ENCODE data around the gene MYOM3. TPM values are rescaled to one million over a fixed set of nuclear protein-coding genes. Genes with fewer than 3 reads are reported as not detected.

Gene MYOM3
- total RNA-seq, 2 experiments from 2014 or later = not detected

DNA sequence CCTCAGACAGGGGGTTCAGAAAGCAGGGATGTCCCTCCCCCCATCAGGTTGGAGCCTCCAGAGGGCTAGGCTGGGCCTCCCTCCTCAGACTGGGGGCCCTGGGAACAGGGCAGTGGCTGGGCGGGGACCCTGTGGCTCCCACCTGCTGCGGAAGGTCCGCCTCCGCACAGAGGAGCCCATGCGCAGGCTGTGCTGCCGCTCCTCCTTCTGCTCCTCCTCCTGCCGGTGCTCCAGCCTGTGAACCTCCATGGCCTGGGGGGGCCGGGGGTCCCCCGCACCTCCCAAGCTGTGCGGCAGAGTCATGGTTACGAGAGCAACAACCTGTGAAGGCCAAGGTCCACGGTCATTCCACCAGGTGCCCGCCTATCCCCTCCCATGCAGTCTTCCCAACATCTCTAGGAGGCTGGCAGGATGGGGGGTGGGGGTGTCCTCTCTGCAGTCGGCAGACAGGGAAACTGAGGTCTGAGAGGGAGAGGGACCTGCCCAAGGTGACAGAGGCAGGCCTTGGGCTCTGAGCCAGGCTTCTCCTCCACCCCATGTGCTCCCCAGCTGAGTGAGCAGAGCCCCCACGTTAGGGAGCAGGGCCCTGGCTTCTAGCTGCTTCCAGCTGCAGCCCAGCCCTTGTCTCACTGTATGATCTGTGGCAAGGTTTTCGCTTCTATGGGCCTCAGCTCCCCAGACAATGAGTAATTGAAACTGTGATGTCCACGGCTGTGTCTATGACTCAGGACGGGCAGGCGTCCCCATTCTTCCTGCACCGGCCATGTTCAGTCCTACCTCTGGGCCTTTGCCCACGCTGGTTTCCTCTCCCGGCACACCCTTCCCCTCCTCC lies 3.4 kb downstream of the MYOM3 start:
- Mint-ChIP-seq H3K27ac (no peak overlapping the region), H3K4me1 (ENCODE audit: low read depth) (peaks cover 2% of the 10 kb centered on the region), H3K36me3 (no peaks in the 10 kb centered on the region), H3K27me3 (peaks cover 9% of the 10 kb centered on the region), H3K4me3 (no peak overlapping the region), H3K9me3 (no peaks in the 10 kb centered on the region)
- ChIA-PET CTCF (interaction anchor here (0.7 kb wide), 1 partner anchor 82 kb away, joined by 3 read pairs; no protein-coding TSS in a partner anchor), POLR2A (no interaction called here)
- DNase-seq = peak; percentile 41
- intact Hi-C loops (cut with micrococcal nuclease) = no loop called here

DNA sequence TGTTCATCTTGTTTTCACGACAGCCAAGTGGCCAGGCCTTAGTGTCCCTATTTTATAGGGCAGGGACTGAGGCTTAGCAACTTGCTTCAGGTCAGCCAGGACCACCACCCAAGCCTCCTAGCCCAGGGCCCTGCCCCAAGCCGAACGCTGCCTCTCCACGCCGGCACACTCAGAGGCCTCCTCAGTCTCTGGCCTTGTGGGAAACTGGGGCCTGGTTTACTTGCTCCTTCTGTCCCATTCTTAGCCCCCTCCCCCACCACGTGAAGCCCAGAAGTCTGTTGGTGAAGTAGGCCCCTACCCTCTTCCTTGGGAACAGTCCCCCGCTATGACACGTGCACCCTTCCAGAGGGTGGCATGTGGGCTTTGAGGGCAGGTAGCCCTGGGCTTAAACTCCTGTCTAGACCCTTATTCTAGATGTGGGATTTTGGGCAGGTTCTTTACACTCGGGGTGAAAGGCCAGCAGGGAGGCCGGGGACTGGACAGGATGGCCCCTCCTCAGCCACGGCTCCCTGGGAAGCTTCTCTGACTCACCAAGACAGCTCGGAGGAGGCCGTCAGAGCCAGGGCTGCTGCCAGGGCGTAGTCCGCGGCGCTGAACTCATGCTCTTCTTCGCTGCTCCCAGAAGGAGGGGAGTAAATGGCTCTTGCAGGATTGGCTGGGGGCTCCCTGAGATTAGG lies 4.3 kb downstream of the MYOM3 start:
- CTCF ChIA-PET = no interaction called here
- POLR2A ChIA-PET = no interaction called here
- H3K9me3 Mint-ChIP-seq = no peaks in the 10 kb centered on the region
- no peak for DNase-seq
- H3K36me3 Mint-ChIP-seq = no peaks in the 10 kb centered on the region
- no peak overlapping the region for H3K27ac Mint-ChIP-seq
- H3K4me3 Mint-ChIP-seq = no peak overlapping the region
- peaks cover 2% of the 10 kb centered on the region for H3K4me1 Mint-ChIP-seq (ENCODE audit: low read depth)
- intact Hi-C loops (cut with micrococcal nuclease) = no loop called here
- peaks cover 6% of the 10 kb centered on the region for H3K27me3 Mint-ChIP-seq

DNA sequence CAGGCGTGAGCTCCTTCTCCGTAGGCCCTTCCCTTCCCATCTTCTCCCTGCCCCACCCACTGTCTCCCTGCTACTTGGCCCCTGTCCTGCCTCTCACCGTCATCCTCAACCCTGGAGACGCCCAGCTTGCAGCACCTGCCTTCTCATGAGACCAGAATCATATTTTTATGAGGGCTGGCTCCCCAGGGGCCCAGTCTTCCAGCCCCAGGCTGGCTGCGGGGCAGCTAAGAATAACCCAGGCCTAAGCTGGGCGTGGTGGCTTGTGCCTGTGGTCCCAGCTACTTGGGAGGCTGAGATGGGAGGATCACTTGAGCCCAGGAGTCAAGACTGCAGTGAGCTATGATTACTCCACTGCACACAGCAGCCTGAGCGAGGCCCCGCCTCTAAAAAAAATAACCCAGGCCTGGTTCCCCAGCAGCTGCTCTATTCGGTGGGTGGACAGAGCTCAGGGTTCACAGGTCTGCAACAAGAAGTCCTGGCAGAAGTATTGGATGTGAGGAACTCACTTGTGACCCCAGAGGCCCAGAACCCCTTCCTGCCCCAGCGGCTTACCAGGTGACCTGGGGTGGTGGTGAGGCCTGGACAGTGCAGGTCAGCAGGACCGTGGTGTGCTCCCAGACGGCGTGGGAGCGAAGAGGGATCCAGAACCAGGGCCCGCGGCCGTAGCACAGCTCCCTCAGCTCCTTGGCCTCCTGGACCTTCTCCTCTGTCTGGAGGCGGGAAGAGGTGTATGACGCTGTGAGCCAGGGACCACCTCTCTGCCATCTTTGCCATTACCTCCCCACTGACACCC lies 6.4 kb downstream of the MYOM3 start:
- H3K27me3 Mint-ChIP-seq = no peaks in the 10 kb centered on the region
- intact Hi-C loops (cut with micrococcal nuclease) = no loop called here
- POLR2A ChIA-PET = no interaction called here
- H3K27ac Mint-ChIP-seq = no peak overlapping the region
- CTCF ChIA-PET = interaction anchor here (1.0 to 2.4 kb wide), 2 partner anchors 34 to 45 kb away, joined by 4 to 5 read pairs; no protein-coding TSS in a partner anchor
- no peak overlapping the region for H3K4me3 Mint-ChIP-seq
- DNase-seq = no peak
- H3K9me3 Mint-ChIP-seq = no peaks in the 10 kb centered on the region
- peaks cover 2% of the 10 kb centered on the region for H3K4me1 Mint-ChIP-seq (ENCODE audit: low read depth)
- no peaks in the 10 kb centered on the region for H3K36me3 Mint-ChIP-seq

DNA sequence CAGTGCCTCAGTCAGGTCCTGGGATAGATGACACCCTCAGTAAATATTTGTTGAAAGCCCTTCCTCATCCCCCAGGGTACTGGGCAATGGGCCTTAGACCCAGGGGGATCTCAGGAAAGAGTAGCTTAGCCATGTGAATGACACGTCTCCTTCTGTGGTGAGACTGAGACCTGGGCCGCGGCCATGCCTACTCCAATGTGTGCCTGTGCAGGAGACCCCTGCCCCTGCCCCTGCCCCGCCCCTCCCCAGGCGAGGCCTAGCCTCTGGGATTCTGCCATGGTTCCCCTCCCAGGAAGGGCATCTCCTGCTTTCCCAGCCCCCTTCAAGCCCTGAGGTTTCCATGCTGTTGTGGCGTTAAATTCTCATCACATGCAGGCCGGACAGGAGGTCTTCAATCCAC lies 7.1 kb downstream of the MYOM3 start:
- POLR2A ChIA-PET = no interaction called here

DNA sequence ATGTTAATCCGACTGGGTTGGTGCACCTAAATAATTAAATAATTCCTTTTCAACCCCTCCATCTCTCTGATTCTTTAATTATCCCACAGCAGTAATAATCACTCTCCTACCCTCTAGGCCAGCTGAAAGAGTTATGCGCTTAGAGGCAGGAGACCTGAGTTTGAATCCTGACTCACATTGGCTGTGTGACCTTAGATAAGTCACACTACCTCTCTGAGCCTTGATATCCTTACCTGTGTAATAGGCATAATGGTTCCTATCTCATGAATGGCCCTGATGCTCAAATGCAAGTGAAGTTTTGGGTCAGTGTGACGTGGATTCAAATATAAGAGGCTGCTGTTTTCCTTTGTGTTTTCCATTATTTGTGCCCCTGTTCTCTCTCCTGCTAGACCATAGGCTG lies 8.1 kb downstream of the MYOM3 start:
- CTCF ChIA-PET = no interaction called here

More for the DNA sequence above, 7.1 kb downstream of the MYOM3 start:
- H3K36me3 Mint-ChIP-seq = no peaks in the 10 kb centered on the region
- no peak for DNase-seq
- peaks cover 2% of the 10 kb centered on the region for H3K4me1 Mint-ChIP-seq (ENCODE audit: low read depth)
- H3K9me3 Mint-ChIP-seq = no peaks in the 10 kb centered on the region
- intact Hi-C loops (cut with micrococcal nuclease) = no loop called here
- no peak overlapping the region for H3K4me3 Mint-ChIP-seq
- CTCF ChIA-PET = interaction anchor here (1.0 to 2.4 kb wide), 2 partner anchors 34 to 45 kb away, joined by 4 to 5 read pairs; no protein-coding TSS in a partner anchor
- no peak overlapping the region for H3K27ac Mint-ChIP-seq
- H3K27me3 Mint-ChIP-seq = no peaks in the 10 kb centered on the region

DNA sequence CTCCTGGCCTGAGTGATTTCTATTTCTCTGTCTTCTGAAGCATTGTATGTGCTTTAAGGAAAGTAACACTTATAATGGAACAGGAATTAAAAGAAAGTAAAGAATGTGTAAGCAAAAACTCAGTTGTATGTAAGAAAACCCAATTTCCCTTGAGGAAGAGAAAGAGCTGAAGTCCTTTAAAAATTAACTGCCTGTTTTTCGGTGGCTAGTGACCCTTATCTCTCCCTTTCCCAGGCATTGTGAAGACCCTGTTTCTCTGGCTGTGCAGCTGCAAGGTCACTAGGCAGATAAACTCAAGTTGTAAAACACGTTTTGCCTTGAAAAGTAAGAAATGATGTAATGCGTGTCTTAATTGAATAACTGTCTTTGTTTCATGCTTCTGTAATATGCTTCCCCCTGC lies 8.5 kb downstream of the MYOM3 start:
- Mint-ChIP-seq H3K9me3 (no peaks in the 10 kb centered on the region), H3K36me3 (no peaks in the 10 kb centered on the region), H3K4me3 (no peak overlapping the region), H3K27me3 (no peaks in the 10 kb centered on the region), H3K27ac (no peak overlapping the region), H3K4me1 (ENCODE audit: low read depth) (no peaks in the 10 kb centered on the region)
- no peak for DNase-seq
- ChIA-PET POLR2A (no interaction called here), CTCF (no interaction called here)
- intact Hi-C loops (cut with micrococcal nuclease) = no loop called here

More for the DNA sequence above, 8.1 kb downstream of the MYOM3 start:
- no peaks in the 10 kb centered on the region for H3K9me3 Mint-ChIP-seq
- H3K27me3 Mint-ChIP-seq = no peaks in the 10 kb centered on the region
- H3K4me1 Mint-ChIP-seq (ENCODE audit: low read depth) = no peaks in the 10 kb centered on the region
- POLR2A ChIA-PET = no interaction called here
- H3K4me3 Mint-ChIP-seq = no peak overlapping the region
- no peak for DNase-seq
- no peaks in the 10 kb centered on the region for H3K36me3 Mint-ChIP-seq
- H3K27ac Mint-ChIP-seq = no peak overlapping the region
- intact Hi-C loops (cut with micrococcal nuclease) = no loop called here

DNA sequence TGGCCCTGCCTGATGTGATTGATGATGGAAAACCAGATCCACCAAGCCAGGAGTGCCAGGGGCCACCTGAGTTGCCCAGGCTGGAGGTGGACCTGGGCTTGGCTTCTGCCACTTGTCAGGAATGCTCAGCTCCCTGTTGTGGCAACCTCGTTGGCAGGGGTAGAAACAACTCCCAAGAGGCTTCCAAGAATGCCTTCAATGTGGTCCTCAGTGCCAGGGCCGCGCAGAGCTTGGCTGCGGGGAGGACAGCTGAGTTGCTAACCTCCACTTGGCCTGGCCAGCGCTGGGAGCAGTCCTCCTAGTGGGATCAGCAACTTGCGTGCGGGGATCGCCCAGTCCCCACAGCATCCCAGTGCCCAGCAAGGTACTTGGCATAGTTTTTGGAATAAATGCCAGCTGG lies 9.0 kb downstream of the MYOM3 start:
- H3K9me3 Mint-ChIP-seq = no peaks in the 10 kb centered on the region
- no peaks in the 10 kb centered on the region for H3K27me3 Mint-ChIP-seq
- H3K4me1 Mint-ChIP-seq (ENCODE audit: low read depth) = no peaks in the 10 kb centered on the region
- no peak for DNase-seq
- intact Hi-C loops (cut with micrococcal nuclease) = no loop called here
- ChIA-PET POLR2A (no interaction called here), CTCF (no interaction called here)
- no peak overlapping the region for H3K27ac Mint-ChIP-seq
- H3K36me3 Mint-ChIP-seq = no peaks in the 10 kb centered on the region
- no peak overlapping the region for H3K4me3 Mint-ChIP-seq

DNA sequence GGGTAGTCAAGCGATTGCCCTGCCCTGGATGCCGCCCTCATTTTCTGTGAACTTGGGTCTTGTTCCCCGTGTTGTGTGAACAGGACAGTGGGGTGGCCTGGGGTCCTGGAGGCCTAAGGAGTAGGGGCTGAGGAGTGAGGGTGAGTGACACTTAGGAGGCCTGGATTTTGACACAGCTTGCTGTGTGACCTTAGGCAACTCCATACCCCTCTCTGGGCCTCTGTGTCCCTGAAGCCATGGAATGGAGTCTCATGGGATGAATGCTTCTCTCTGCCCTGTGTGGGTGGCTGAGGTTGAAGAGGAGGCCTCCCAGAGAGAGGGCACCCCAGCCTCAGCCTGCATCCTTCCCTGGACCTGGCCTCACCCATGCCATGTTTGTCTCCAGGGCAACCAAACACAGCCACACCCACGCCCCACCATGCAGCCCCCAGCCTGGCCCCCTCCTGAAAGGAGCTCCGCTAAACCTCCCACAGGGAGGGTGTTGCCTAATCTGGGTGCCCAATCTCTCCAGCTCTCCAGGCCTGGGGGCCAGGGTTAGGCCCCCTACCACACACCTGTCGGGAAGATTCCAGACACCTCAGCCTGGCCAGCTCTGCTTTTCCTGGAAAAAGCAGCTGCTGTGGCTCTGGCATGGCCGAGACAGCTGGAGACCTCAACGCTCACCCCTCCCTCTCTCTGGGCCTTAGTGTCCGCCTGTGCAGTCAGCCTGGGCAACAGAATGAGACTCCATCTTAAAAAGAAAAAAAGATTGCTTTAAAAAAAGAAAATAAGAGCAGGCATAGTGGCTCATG lies 9.9 kb downstream of the MYOM3 start:
- Mint-ChIP-seq H3K27me3 (no peaks in the 10 kb centered on the region), H3K4me1 (ENCODE audit: low read depth) (no peaks in the 10 kb centered on the region), H3K36me3 (no peaks in the 10 kb centered on the region), H3K4me3 (no peak overlapping the region), H3K27ac (no peak overlapping the region), H3K9me3 (no peaks in the 10 kb centered on the region)
- intact Hi-C loops (cut with micrococcal nuclease) = no loop called here
- ChIA-PET CTCF (no interaction called here), POLR2A (no interaction called here)
- DNase-seq = no peak

DNA sequence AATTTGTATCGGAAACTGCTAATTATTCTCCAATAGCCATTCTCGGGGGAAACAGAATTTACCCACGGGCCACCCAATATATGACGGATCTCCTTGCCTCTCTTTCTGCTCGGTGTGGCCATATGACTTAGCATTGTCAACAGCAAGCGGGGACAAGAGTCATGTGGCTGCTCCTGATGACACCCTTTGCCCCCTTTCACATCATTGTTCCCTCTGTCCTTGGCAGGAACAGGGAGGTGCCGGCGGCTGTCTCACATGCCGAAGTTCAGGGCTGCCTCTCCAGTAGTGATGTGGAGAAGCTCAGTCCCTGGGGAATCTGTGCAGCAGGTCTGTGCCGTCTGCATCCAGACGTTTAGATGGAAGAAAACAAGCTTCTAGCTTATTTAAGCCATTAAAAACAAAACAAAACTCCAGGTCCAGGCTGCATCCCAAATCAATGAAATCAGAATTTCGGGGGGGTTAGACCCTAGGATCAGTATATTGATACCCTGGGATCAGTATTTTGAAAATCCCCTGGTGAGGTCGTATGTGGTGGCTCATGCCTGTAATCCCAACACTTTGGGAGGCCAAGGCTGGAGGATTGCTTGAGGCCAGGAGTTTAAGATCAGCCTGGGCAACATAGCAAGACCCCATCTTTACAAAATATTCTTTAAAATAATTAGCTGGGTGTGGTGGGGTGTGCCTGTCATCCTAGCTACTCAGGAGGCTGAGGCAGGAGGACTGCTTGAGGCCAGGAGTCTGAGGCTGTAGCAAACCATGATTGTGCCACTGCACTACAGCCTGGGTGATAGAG lies 10.8 kb downstream of the MYOM3 start:
- DNase-seq = no peak
- H3K27me3 Mint-ChIP-seq = no peaks in the 10 kb centered on the region
- H3K36me3 Mint-ChIP-seq = no peaks in the 10 kb centered on the region
- ChIA-PET CTCF (no interaction called here), POLR2A (no interaction called here)
- no peaks in the 10 kb centered on the region for H3K4me1 Mint-ChIP-seq (ENCODE audit: low read depth)
- intact Hi-C loops (cut with micrococcal nuclease) = no loop called here
- no peak overlapping the region for H3K27ac Mint-ChIP-seq
- no peaks in the 10 kb centered on the region for H3K9me3 Mint-ChIP-seq
- H3K4me3 Mint-ChIP-seq = no peak overlapping the region

DNA sequence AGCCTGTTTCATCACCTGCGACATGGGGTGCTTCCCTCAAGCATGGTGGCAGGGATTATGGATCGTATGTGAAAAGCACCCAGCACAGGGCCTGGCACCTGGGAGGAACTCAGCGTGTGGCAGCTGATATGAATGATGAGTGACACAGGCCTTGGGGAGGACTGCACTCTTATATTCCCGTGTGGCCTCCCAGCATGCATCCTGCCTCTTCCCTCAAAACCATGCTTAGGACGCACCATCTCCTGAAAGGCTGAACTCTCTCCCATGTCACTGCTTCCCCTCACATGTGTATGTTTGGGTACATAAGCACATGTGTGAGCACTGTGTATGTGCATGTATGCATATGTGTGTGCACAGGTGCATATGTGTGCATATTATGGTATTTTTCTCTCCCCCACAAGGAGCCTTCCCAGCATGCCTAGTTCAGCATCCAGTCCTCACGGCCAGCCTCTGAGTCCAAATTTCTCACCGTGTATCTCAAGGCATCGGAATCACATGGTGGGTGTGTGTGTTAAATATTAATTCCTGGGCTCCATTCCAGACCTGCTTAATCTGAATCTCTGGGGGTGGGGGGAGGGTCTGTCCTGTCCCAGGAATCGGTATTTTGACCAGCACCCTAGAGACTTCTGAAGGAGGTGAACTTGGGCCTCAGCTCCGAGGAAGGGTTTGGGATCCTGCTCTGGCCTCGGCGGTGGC lies 12.8 kb downstream of the MYOM3 start:
- H3K4me1 Mint-ChIP-seq (ENCODE audit: low read depth) = no peaks in the 10 kb centered on the region
- H3K4me3 Mint-ChIP-seq = no peak overlapping the region
- H3K27me3 Mint-ChIP-seq = no peaks in the 10 kb centered on the region
- POLR2A ChIA-PET = no interaction called here
- intact Hi-C loops (cut with micrococcal nuclease) = no loop called here
- H3K27ac Mint-ChIP-seq = no peak overlapping the region
- no peaks in the 10 kb centered on the region for H3K9me3 Mint-ChIP-seq
- CTCF ChIA-PET = no interaction called here
- no peaks in the 10 kb centered on the region for H3K36me3 Mint-ChIP-seq
- DNase-seq = no peak

DNA sequence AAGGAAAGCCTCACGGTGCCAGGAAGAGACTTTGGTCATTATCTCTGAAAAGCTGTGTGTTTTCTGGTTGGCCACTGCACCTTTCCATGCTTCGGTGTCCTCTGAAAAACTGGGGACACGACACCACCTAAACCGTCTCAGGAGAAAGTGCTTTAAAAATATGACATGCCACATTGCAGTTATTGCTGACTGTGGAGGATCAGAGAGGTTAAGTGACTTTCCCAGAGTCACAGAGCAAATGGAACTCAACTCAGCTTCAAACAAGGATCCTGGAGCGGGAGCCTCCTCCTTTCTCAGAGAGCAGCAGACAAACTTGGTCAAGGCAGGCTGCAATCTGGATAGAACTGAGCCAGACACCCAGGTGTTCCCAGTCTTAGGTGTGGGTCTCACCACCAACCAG lies 13.8 kb downstream of the MYOM3 start:
- no peaks in the 10 kb centered on the region for H3K4me1 Mint-ChIP-seq (ENCODE audit: low read depth)

More for the DNA sequence above, 13.8 kb downstream of the MYOM3 start:
- no peak for DNase-seq
- no peak overlapping the region for H3K27ac Mint-ChIP-seq
- ChIA-PET POLR2A (no interaction called here), CTCF (no interaction called here)
- H3K36me3 Mint-ChIP-seq = no peaks in the 10 kb centered on the region
- H3K4me3 Mint-ChIP-seq = no peak overlapping the region
- no peaks in the 10 kb centered on the region for H3K27me3 Mint-ChIP-seq
- intact Hi-C loops (cut with micrococcal nuclease) = no loop called here
- no peaks in the 10 kb centered on the region for H3K9me3 Mint-ChIP-seq

Measured in activated CD4-positive, alpha-beta memory T cell treated with anti-CD3 and anti-CD28 coated beads for 36 hours (primary cell).